Heart left ventricle (tissue), 16 donors: Measurements from ENCODE around the gene SH3BP5. TPM values are rescaled to one million over a fixed set of nuclear protein-coding genes. Genes with fewer than 3 reads are reported as not detected.

Source experiments
- ATAC-seq, 4 donors: fragments of 200-7000 bp; cut with Tn5 transposase; one replicate each; pipeline ENCODE4 v1.9.1; 2020 to 2022; ENCODE audit warnings: moderate library complexity in 4 of 4, mild to moderate bottlenecking in 3 of 4, moderate number of reproducible peaks in 1 of 4
- DNase-seq, 5 donors: peaks; one replicate each; pipeline ENCODE4 v3.0.0-alpha.2; 2020
- H3K27ac ChIP-seq, 12 donors: fragments of 200-600 bp; sonication (generic) in 4 of 12; one replicate each; pipeline versions ENCODE4 v1.5.0 to v1.8.0; 2016 to 2022; ENCODE audit warnings: mild to moderate bottlenecking in 2 of 12
- H3K27me3 ChIP-seq, 9 donors: fragments of 200-600 bp; sonication (generic) in 2 of 9; one replicate each; pipeline versions ENCODE4 v1.5.1 to v1.8.0; 2016 to 2022; ENCODE audit warnings: mild to moderate bottlenecking in 3 of 9
- H3K36me3 ChIP-seq, 9 donors: fragments of 200-600 bp; sonication (generic) in 2 of 9; one replicate each; pipeline versions ENCODE4 v1.5.0 to v1.8.0; 2018 to 2022; ENCODE audit warnings: mild to moderate bottlenecking in 2 of 9
- H3K4me1 ChIP-seq, 12 donors: fragments of 200-600 bp; sonication (generic) in 4 of 12; one replicate each; pipeline versions ENCODE4 v1.5.0 to v1.8.0; 2016 to 2022; ENCODE audit warnings: mild to moderate bottlenecking in 3 of 12
- H3K4me3 ChIP-seq, 12 donors: fragments of 200-600 bp; sonication (generic) in 4 of 12; one replicate each; pipeline versions ENCODE4 v1.5.0 to v1.8.0; 2017 to 2022; ENCODE audit warnings: mild to moderate bottlenecking in 9 of 12, moderate library complexity in 4 of 12
- H3K9me3 ChIP-seq, 12 donors: fragments of 200-600 bp; sonication (generic) in 4 of 12; one replicate each; pipeline versions ENCODE4 v1.5.0 to v1.8.0; 2016 to 2022; ENCODE audit warnings: mild to moderate bottlenecking in 1 of 12
- CTCF ChIP-seq, 12 donors: fragments of 200-600 bp; sonication (generic) in 4 of 12; IDR thresholded peaks; one replicate each; pipeline versions ENCODE4 v1.5.0 to v1.8.0; 2018 to 2022; ENCODE audit warnings: antibody characterized with exemption in 12 of 12, mild to moderate bottlenecking in 5 of 12
- POLR2A ChIP-seq, 2 donors: fragments of 450-650 bp; IDR thresholded peaks; one replicate each; pipeline ENCODE4 v1.6.1; 2017; ENCODE audit warnings: antibody characterized with exemption in 2 of 2, mild to moderate bottlenecking in 2 of 2, moderate library complexity in 2 of 2
- WGBS, 4 donors: extraction: QIAGEN DNeasy Blood & Tissue Kit in 2 of 4; methylation state at CpG; one replicate each; pipeline versions ENCODE4 v1.1.5 to v1.1.7; 2013 to 2018; 5-methylcytosine and 5-hydroxymethylcytosine counted together
- intact Hi-C, 10 donors: fragments of 100-400 bp; cut with DNase I; formaldehyde crosslinking; loops; one replicate each; pipeline versions ENCODE4 v1.11.1 to v1.14.2; 2022
- polyA plus RNA-seq, 2 donors: library from polyadenylated mRNA; stranded (reverse); fragments of 200-250 nt; gene quantifications; one replicate each; pipeline ENCODE4 v1.2.3, GENCODE V29; 2013
- total RNA-seq, 9 donors: library from RNA; depleted of rRNA in 2 of 9; stranded (reverse); fragments of >200 nt in 2 of 9; fragmentation: NEBNext Ultra II Directional in 3 of 9; extraction: Animal tissue kit (Norgen Biotek cat#: 25700) in 3 of 9; gene quantifications; one replicate each; pipeline versions ENCODE4 v1.1.0 to v1.2.4, GENCODE V29; 2016 to 2023
- donor health status: ischemic (EF 13 %, LVEDD 7.1; RV severe dilation, severe dysfunction).
- donor health status: healthy with polysubstance abuse.
- donor health status: DM: no; HTN: yes; CAD: no.
- donor health status: DM: no; HTN: no; CAD: no.
- donor health status: ischemic (EF 25% LVEDD 6.9; RV normal size, moderate dysfunction).
- donor health status: ischemic (EF 25% LVEDD 5.7; RV mildly dilated, moderate dysfunction).
- donor health status: healthy.
- donor health status: DM: yes; HTN: yes; CAD: no.
- donor health status: ischemic (EF 35%, LVEDD 5.7; RV mildly dilated, moderate dysfunction).
- donor health status: nonischemic (EF 11% LVEDD 7.7; RV severe dilation, severe dysfunction).
- donor health status: DM: yes; HTN: yes; CAD: no.
- donor health status: PGD.
- donor health status: ischemic (EF 29% LVEDD 5.4; RV normal size, mild dysfunction).
- donor health status: nonischemic (EF 23%, LVEDD 6.1; RV moderate dilation, normal function).

SH3BP5 gene
- total and polyA plus RNA-seq, 11 donors, result 4.9 to 28.6 (median 9.9) TPM

DNA sequence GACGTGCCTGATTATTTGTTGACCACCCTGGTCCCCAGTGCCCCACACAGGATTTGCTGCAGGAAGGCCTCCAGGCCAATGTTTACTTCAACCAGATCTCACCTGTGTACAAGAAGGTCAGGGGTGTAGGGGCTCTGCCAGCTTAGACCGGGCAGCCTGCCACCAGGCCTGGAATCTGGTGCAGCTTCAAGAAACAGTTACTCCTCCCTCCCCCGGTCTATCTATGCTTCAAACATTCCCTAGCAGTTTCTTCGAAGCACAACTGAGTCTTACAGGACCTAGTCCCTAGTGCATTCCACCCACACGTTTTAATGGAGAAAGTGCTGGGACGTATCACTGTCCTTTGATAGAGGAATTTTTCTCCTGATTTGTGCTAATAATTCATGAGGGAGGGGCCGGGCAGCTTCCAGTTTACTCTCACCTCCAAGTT, 8.0 kb downstream of the SH3BP5 start:
- intact Hi-C loops, result no loop called here
- Histone ChIP-seq H3K4me1 (peaks cover 3 to 89% (median 70%) of the 10 kb centered on the region in 12 donors), H3K27me3 (no peaks in the 10 kb centered on the region), H3K27ac (peak overlapping the region in 7 of 12 donors; percentile 2 to 50 (median 34)), H3K4me3 (no peak overlapping the region), H3K9me3 (no peaks in the 10 kb centered on the region), H3K36me3 (peaks cover 0 to 23% (median 0%) of the 10 kb centered on the region in 9 donors)
- ATAC-seq, result peak; percentile 10 to 16 (median 12)
- WGBS, 4 donors, result 38 to 46% (median 40%) methylated on average over 7 of the region's 7 CpGs
- TF ChIP-seq CTCF (IDR thresholded peaks at IDR 0.05), result no peak
- no peak for TF ChIP-seq POLR2A (IDR thresholded peaks at IDR 0.05)
- DNase-seq, result peak in 2 of 5 donors; percentile 50 to 55

- Histone ChIP-seq H3K27ac (peak overlapping the region in 1 of 12 donors; percentile 38), H3K27me3 (no peaks in the 10 kb centered on the region), H3K9me3 (no peaks in the 10 kb centered on the region), H3K4me1 (peaks cover 0 to 89% (median 67%) of the 10 kb centered on the region in 12 donors), H3K4me3 (no peak overlapping the region), H3K36me3 (peaks cover 0 to 10% (median 0%) of the 10 kb centered on the region in 9 donors)
- no peak for TF ChIP-seq POLR2A (IDR thresholded peaks at IDR 0.05)
- intact Hi-C loops, result no loop called here
- WGBS, 4 donors, result 91 to 98% (median 94%) methylated on average over 4 to 6 of the region's 6 CpGs
- no peak for DNase-seq
- ATAC-seq, result no peak
Observed at GRCh38 chr3:15323063-15323462, 9.3 kb downstream of the SH3BP5 start.

DNA sequence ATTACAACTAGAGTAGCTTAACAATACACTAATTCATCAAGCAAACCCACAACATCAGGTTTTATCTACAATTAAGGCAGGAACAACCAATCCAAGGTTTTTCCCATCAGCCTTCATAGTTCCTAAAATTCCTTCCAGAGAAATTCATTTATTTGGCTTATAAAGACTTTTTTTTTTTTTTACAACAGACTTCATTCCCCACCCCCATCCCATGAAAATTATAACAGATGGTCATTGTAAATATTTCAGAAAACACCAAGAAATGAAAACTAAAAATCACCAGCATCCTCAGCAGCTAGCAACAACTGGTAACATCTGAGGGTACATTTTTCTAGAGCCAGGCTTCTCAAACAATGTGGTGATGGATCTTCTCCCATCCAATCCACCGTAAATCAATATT, 11.0 kb downstream of the SH3BP5 start:
- Histone ChIP-seq H3K36me3 (peaks cover 0 to 6% (median 0%) of the 10 kb centered on the region in 9 donors), H3K27me3 (no peaks in the 10 kb centered on the region), H3K27ac (peak overlapping the region in 6 of 12 donors; percentile 40 to 70 (median 62)), H3K4me1 (peaks cover 0 to 87% (median 60%) of the 10 kb centered on the region in 12 donors), H3K4me3 (no peak overlapping the region), H3K9me3 (no peaks in the 10 kb centered on the region)
- DNase-seq (no peak), ATAC-seq (no peak)
- intact Hi-C loops, result no loop called here
- 89 to 95% (median 91%) methylated on average over 1 of the region's 1 CpG for WGBS, 4 donors
- TF ChIP-seq CTCF (IDR thresholded peaks at IDR 0.05) (no peak), POLR2A (IDR thresholded peaks at IDR 0.05) (no peak)

DNA sequence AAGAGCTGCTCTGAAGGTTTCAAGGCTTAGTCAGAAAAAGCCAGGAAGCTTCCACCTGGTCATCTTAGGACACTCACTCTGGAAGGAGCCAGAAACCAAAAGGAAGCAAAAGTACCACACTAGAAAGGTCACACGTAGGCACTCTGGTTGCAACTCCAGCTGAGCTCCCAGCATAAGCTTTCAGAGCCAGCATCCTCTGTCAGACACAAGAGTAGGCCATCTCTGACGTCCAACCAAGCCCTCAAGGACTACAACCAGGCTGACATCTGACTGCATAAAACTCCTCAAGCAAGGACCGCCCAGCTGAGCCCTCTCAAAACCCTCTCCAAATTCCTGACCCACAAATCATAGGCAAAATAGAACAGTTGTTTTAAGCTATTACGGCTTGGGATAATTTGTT, 12.8 kb downstream of the SH3BP5 start:
- DNase-seq (peak in 3 of 5 donors; percentile 40 to 66 (median 63)), ATAC-seq (peak; percentile 29 to 80 (median 66))
- no peaks in the 10 kb centered on the region for H3K27me3 ChIP-seq
- peak overlapping the region; percentile 3 to 78 (median 61) for H3K27ac ChIP-seq
- peaks cover 0 to 6% (median 0%) of the 10 kb centered on the region in 9 donors for H3K36me3 ChIP-seq
- H3K9me3 ChIP-seq, result no peaks in the 10 kb centered on the region
- no peak overlapping the region for H3K4me3 ChIP-seq
- peaks cover 0 to 85% (median 53%) of the 10 kb centered on the region in 12 donors for H3K4me1 ChIP-seq
- TF ChIP-seq POLR2A (IDR thresholded peaks at IDR 0.05) (no peak), CTCF (IDR thresholded peaks at IDR 0.05) (no peak)
- WGBS, 4 donors, result 51 to 65% (median 58%) methylated on average over 4 of the region's 4 CpGs
- intact Hi-C loops, result no loop called here

DNA sequence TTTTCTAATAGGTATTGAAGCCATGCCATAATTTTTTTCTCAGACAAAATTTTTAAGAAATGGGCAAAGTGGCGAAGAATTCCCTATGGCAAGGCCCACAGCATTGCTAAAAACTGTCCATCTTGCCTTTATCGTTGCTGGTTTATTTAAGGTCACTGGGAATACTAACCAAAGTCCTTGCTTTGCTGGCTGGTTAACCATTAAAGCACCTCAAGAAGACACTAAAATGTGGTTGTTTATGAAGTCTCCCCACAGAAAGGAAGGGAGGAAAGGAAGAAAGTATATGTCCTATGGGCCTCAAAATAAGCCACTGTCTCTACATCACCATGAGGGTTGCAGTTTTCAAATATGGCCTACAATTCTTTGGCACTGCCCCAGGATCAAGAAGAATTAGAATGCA, 13.2 kb downstream of the SH3BP5 start:
- no peak overlapping the region for H3K4me3 ChIP-seq
- WGBS, 4 donors, result 70 to 78% (median 75%) methylated on average over 2 of the region's 2 CpGs
- H3K36me3 ChIP-seq, result peaks cover 0 to 6% (median 0%) of the 10 kb centered on the region in 9 donors
- no peaks in the 10 kb centered on the region for H3K9me3 ChIP-seq
- H3K27me3 ChIP-seq, result no peaks in the 10 kb centered on the region
- peak overlapping the region; percentile 3 to 78 (median 61) for H3K27ac ChIP-seq
- TF ChIP-seq CTCF (IDR thresholded peaks at IDR 0.05) (no peak), POLR2A (IDR thresholded peaks at IDR 0.05) (no peak)
- DNase-seq, result no peak
- peaks cover 0 to 85% (median 49%) of the 10 kb centered on the region in 12 donors for H3K4me1 ChIP-seq
- no peak for ATAC-seq
- intact Hi-C loops, result no loop called here
